ENCODE measurements around the gene AKAP6.

DNA sequence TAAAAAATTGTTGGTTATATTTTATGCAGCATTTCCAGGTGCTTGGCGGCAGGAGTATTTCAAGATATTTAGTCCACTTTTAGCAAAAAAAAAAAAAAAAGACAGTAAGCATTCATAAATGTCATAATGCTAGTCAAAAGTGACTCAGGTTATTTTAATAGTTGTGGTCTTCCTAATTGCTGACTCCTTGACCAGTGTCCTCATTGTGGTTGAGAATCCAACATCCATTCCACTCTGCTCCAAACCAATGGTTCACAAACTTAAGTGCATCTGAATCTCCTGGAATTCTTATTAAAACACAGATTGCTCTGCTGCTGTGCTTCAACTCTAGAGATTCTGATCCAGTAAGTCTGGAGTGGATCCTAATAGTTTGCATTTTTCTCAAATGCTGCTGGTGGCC is 71.4 kb downstream of the AKAP6 start:
- no peak for TF ChIP-seq POLR2A (IDR thresholded peaks at IDR 0.05; ENCODE audit: low read depth, low read length)
- no peak for TF ChIP-seq POLR2AphosphoS5 (IDR thresholded peaks at IDR 0.05; ENCODE audit: low read depth, low read length)

Data from GM12891 (cell line).